Transverse colon (tissue), 4 donors: ENCODE data around the gene IZUMO4.

Experiments used
- CTCF ChIP-seq, 5 experiments: fragments of 200-600 bp in 3 of 5; fragments of 450-650 bp in 2 of 5; sonication (generic) in 3 of 5; IDR thresholded peaks; 1 replicate in 2 of 5; 2 replicates in 3 of 5; pipeline ENCODE4 v1.5.1; 2016 to 2017; ENCODE audit warnings: antibody characterized with exemption in 5 of 5, inconsistent platforms in 3 of 5, mild to moderate bottlenecking in 2 of 5, moderate library complexity in 1 of 5
- POLR2A ChIP-seq: fragments of 450-650 bp; IDR thresholded peaks from one replicate; pipeline ENCODE4 v1.6.1; 2016; ENCODE audit warnings: antibody characterized with exemption, mild to moderate bottlenecking, moderate library complexity
- POLR2AphosphoS5 ChIP-seq, 3 donors: sonication (generic); formaldehyde crosslinking; IDR thresholded peaks; one replicate each; pipeline ENCODE4 v1.6.1; 2016; ENCODE audit warnings: antibody characterized with exemption in 3 of 3

GRCh38 chr19:2121416-2122051, 24.8 kb downstream of the IZUMO4 start:
- TF ChIP-seq POLR2AphosphoS5 (IDR thresholded peaks at IDR 0.05) (no peak), CTCF (IDR thresholded peaks at IDR 0.05) (no peak), POLR2A (no peak)
